SK-MEL-5 (cell line): Measurements from ENCODE around the gene AK9. TPM values are rescaled to one million over a fixed set of nuclear protein-coding genes. Genes with fewer than 3 reads are reported as not detected.
"Not testable (repeated sequence)": the region's sequence is repeated elsewhere in the genome, so short reads cannot be mapped to it uniquely, and the experiment has no call there.

Source experiments
- DNase-seq: peaks from one replicate; pipeline ENCODE4 v3.0.0-alpha.2; 2016; ENCODE audit warnings: low read depth, low spot score
- in situ Hi-C: cut with HindIII; loops from 2 replicates; pipeline ENCODE4 v1.10.0; 2016; ENCODE audit warnings: low sequenced_read_pairs, high pct_unique_total_duplicates, low pct_unique_long_range_greater_than_20kb
- total RNA-seq: library from RNA; depleted of rRNA; stranded (reverse); fragments of >200 nt; shearing (Covaris generic); gene quantifications from 2 replicates; pipeline ENCODE4 v1.2.3, GENCODE V29; 2014

AK9 gene
- total RNA-seq, 1 experiment from 2014 or later, result 1.7 TPM

- in situ Hi-C loops, DNase-seq: not testable (repeated sequence)
Measured at GRCh38 chr6:109569901-109570300, 121.1 kb downstream of the AK9 start.

GRCh38 chr6:109561844-109562243 lies 129.2 kb downstream of the AK9 start:
- no peak for DNase-seq
- in situ Hi-C loops, result no loop called here

GRCh38 chr6:109531446-109531845 lies 159.6 kb downstream of the AK9 start:
- in situ Hi-C loops, result no loop called here
- DNase-seq, result no peak

- DNase-seq, result peak; percentile 35
- in situ Hi-C loops, result no loop called here
Measured at GRCh38 chr6:109527989-109528388, 163.0 kb downstream of the AK9 start.

GRCh38 chr6:109526905-109527628 lies 163.9 kb downstream of the AK9 start:
- DNase-seq, result peak; percentile 85
- in situ Hi-C loops, result no loop called here

- in situ Hi-C loops, result no loop called here
- DNase-seq, result no peak
Measured at GRCh38 chr6:109524129-109524528, 166.9 kb downstream of the AK9 start.

- in situ Hi-C loops, result no loop called here
- DNase-seq, result no peak
Measured at GRCh38 chr6:109523478-109523877, 167.5 kb downstream of the AK9 start.

- in situ Hi-C loops, result no loop called here
- no peak for DNase-seq
Measured at GRCh38 chr6:109521080-109521479, 169.9 kb downstream of the AK9 start.

GRCh38 chr6:109519647-109520046 lies 171.4 kb downstream of the AK9 start:
- in situ Hi-C loops, DNase-seq: not testable (repeated sequence)

GRCh38 chr6:109516929-109517328 lies 174.1 kb downstream of the AK9 start:
- no peak for DNase-seq
- in situ Hi-C loops, result no loop called here

- in situ Hi-C loops, result no loop called here
- no peak for DNase-seq
Measured at GRCh38 chr6:109515781-109516409, 175.1 kb downstream of the AK9 start.

GRCh38 chr6:109514946-109515345 lies 176.1 kb downstream of the AK9 start:
- DNase-seq, result no peak
- in situ Hi-C loops, result no loop called here

- peak; percentile 96 for DNase-seq
- in situ Hi-C loops, result no loop called here
Measured at GRCh38 chr6:109513571-109514071, 177.4 kb downstream of the AK9 start.

GRCh38 chr6:109512271-109512817 lies 178.7 kb downstream of the AK9 start:
- no peak for DNase-seq
- in situ Hi-C loops, result no loop called here

GRCh38 chr6:109511832-109512231 lies 179.2 kb downstream of the AK9 start:
- DNase-seq, result no peak
- in situ Hi-C loops, result no loop called here

- in situ Hi-C loops, result no loop called here
- DNase-seq, result no peak
Measured at GRCh38 chr6:109510358-109510757, 180.6 kb downstream of the AK9 start.

GRCh38 chr6:109508166-109508860 lies 182.7 kb downstream of the AK9 start:
- in situ Hi-C loops, result no loop called here
- no peak for DNase-seq

- in situ Hi-C loops, result no loop called here
- DNase-seq, result no peak
Measured at GRCh38 chr6:109507490-109508072, 183.4 kb downstream of the AK9 start.
